Right lobe of liver (tissue), 6 donors: ENCODE results near the gene FZD8. TPM values are rescaled to one million over a fixed set of nuclear protein-coding genes. Genes with fewer than 3 reads are reported as not detected.

Source experiments
- ATAC-seq, 4 donors: fragments of 200-7000 bp; cut with Tn5 transposase; one replicate each; pipeline ENCODE4 v1.9.1; 2020; ENCODE audit warnings: mild to moderate bottlenecking in 4 of 4, moderate library complexity in 4 of 4
- DNase-seq, 3 donors: peaks; one replicate each; pipeline ENCODE4 v3.0.0-alpha.2; 2020
- H3K27ac ChIP-seq, 3 donors: fragments of 200-600 bp; one replicate each; pipeline ENCODE4 v1.8.0; 2022
- H3K27me3 ChIP-seq, 2 donors: fragments of 200-600 bp; one replicate each; pipeline ENCODE4 v1.8.0; 2022
- H3K36me3 ChIP-seq, 4 donors: fragments of 200-600 bp; sonication (generic) in 1 of 4; one replicate each; pipeline versions ENCODE4 v1.5.1 to v1.8.0; 2017 to 2022; ENCODE audit warnings: control low read depth in 1 of 4
- H3K4me1 ChIP-seq, 4 donors: fragments of 200-600 bp; sonication (generic) in 1 of 4; one replicate each; pipeline versions ENCODE4 v1.5.1 to v1.8.0; 2017 to 2022; ENCODE audit warnings: control low read depth in 1 of 4
- H3K4me3 ChIP-seq, 3 donors: fragments of 200-600 bp; one replicate each; pipeline ENCODE4 v1.8.0; 2022
- H3K9me3 ChIP-seq, 4 donors: fragments of 200-600 bp; sonication (generic) in 1 of 4; one replicate each; pipeline versions ENCODE4 v1.5.1 to v1.8.0; 2017 to 2022; ENCODE audit warnings: control low read depth in 1 of 4
- POLR2A ChIP-seq: fragments of 450-650 bp; IDR thresholded peaks from one replicate; pipeline ENCODE4 v1.6.1; 2017; ENCODE audit warnings: antibody characterized with exemption, mild to moderate bottlenecking
- WGBS: methylation state at CpG from one replicate; pipeline ENCODE4 v1.1.6; 2018; ENCODE audit warnings: low coverage, low lambda C conversion rate; ENCODE audit not compliant: insufficient coverage; ENCODE audit errors: missing lambda C conversion rate; 5-methylcytosine and 5-hydroxymethylcytosine counted together
- intact Hi-C, 2 donors: fragments of 100-400 bp; cut with DNase I; formaldehyde crosslinking; loops; one replicate each; pipeline versions ENCODE4 v1.11.2 to v1.14.1; 2022
- total RNA-seq, 6 experiments: library from RNA; depleted of rRNA in 2 of 6; stranded (reverse); fragments of >200 nt in 2 of 6; fragmentation: NEBNext Ultra II Directional in 3 of 6; extraction: Animal tissue kit (Norgen Biotek cat#: 25700) in 3 of 6; gene quantifications; one replicate each; pipeline versions ENCODE4 v1.1.0 to v1.2.4, GENCODE V29; 2016 to 2023
- TF ChIP-seq, protein P1 (sequence below), 4 donors: fragments of 200-600 bp in 3 of 4; fragments of 450-650 bp in 1 of 4; IDR thresholded peaks; one replicate each; pipeline versions ENCODE4 v1.5.1 to v1.8.0; 2016 to 2022; ENCODE audit warnings: antibody characterized with exemption in 4 of 4, mild to moderate bottlenecking in 2 of 4
- donor health status: DM: no; HTN: yes; CAD: no.
- donor health status: DM: no; HTN: no; CAD: no.
- donor health status: DM: no; HTN: no; CAD: no.
- donor health status: DM: no; HTN: yes; CAD: no.
- donor health status: DM: no; HTN: yes; CAD: no.

Gene FZD8
- total RNA-seq, 6 experiments from 2014 or later = 2.3 to 4.6 (median 3.8) TPM

DNA sequence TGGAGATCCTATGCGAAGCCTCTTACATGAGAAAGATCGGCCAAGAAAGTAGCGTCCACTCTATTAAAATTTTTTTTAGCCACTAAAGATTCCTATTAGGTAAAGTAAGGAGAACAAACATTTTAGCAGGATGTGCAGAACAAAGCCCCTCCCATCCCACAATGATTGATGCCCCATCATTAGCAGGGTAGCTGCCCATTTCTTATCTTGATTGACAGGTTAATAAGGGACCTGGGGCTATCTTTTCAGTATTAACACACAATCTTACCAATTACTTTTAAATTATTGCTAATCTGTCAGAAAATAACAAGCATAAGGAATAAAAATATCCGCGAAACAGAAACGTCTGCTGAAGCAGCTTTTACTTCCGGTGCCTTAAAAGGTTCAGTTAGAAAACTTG, 5.1 kb downstream of the FZD8 start:
- Histone ChIP-seq H3K4me1 (peaks cover 0 to 5% (median 0%) of the 10 kb centered on the region in 4 donors), H3K4me3 (no peak overlapping the region), H3K36me3 (no peaks in the 10 kb centered on the region), H3K9me3 (no peaks in the 10 kb centered on the region), H3K27me3 (no peaks in the 10 kb centered on the region), H3K27ac (no peak overlapping the region)
- WGBS = 45% methylated on average over 7 of the region's 7 CpGs
- ATAC-seq (no peak), DNase-seq (no peak)
- intact Hi-C loops = loop anchor here (10.0 kb wide), 2 partner anchors 1148 to 1248 kb away; no protein-coding TSS in a partner anchor
- TF ChIP-seq, protein P1, sequence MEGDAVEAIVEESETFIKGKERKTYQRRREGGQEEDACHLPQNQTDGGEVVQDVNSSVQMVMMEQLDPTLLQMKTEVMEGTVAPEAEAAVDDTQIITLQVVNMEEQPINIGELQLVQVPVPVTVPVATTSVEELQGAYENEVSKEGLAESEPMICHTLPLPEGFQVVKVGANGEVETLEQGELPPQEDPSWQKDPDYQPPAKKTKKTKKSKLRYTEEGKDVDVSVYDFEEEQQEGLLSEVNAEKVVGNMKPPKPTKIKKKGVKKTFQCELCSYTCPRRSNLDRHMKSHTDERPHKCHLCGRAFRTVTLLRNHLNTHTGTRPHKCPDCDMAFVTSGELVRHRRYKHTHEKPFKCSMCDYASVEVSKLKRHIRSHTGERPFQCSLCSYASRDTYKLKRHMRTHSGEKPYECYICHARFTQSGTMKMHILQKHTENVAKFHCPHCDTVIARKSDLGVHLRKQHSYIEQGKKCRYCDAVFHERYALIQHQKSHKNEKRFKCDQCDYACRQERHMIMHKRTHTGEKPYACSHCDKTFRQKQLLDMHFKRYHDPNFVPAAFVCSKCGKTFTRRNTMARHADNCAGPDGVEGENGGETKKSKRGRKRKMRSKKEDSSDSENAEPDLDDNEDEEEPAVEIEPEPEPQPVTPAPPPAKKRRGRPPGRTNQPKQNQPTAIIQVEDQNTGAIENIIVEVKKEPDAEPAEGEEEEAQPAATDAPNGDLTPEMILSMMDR (IDR thresholded peaks at IDR 0.05) = no peak
- no peak for TF ChIP-seq POLR2A

DNA sequence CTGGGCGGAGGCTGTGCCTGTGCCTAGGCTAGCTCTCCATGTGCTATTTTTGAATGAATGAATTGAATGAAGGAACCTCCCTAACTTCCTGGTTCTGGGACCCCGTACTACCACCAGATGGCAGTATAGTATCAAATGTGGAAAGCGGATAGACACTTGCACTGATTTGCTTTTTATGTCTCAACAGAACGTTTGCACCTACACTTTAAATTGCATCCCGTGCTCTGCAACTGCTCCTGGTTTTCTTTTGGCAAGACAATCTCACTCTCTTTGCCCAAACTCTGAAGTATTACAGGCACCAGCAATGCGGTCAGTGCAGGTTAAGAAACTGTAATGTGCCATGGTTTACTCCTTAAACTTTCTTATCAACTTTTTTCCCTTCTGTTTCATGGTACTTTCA, 6.5 kb downstream of the FZD8 start:
- H3K4me3 ChIP-seq = peak overlapping the region in 1 of 3 donors; percentile 6
- H3K27ac ChIP-seq = no peak overlapping the region
- TF ChIP-seq, protein P1 (IDR thresholded peaks at IDR 0.05) = peak; percentile 91 to 94 (median 92)
- no peak for TF ChIP-seq POLR2A
- WGBS = 13% methylated on average over 6 of the region's 6 CpGs
- ATAC-seq = peak; percentile 82 to 86 (median 84)
- peaks cover 0 to 5% (median 0%) of the 10 kb centered on the region in 4 donors for H3K4me1 ChIP-seq
- H3K9me3 ChIP-seq = no peaks in the 10 kb centered on the region
- no peaks in the 10 kb centered on the region for H3K36me3 ChIP-seq
- H3K27me3 ChIP-seq = no peaks in the 10 kb centered on the region
- intact Hi-C loops = loop anchor here (10.0 kb wide), 2 partner anchors 1149 to 1249 kb away; no protein-coding TSS in a partner anchor
- no peak for DNase-seq

DNA sequence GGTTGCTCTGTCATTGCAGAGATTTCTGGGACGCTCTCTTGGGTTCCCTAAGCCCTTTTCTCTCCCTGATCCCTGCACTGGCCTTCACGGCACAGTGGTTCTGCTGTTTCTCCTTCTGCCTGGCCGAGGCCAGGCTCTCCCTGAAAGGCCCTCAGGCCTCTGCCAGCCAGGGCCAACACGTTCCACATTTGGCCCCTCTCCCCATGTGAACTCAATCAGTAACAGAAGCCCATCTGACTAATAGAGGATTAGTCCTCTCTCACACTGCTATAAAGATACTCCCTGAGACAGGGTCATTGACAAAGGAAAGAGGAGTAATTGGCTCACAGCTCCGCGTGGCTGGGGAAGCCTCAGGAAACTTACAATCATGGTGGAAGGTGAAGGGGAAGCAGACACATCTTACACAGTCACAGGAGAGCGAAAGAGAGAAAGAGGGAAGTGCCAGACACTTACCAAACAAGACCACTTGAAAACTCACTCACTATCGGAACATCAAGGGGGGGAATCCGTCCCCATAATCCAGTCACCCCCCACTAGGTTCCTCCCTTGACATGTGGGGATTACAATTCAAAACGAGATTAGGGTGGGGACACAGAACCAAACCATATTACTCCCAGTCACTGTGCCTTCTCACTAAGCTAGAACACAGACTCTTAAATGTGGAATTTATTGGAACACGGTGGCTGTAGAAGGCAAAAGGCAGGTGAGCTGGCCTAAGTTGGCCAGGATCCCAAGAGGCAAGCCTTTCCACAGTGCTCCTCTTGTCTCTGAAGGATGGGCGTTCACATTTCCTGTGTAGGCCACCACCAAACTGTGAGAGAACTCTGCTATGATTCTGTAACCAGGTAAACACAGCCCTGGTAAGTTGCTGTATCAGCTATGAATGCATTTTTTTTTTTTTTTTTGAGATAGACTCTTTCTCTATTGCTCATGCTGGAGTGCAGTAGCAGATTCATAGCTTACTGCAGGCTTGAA, 8.8 kb downstream of the FZD8 start:
- intact Hi-C loops = loop anchor here (10.0 kb wide), 2 partner anchors 1152 to 1252 kb away; no protein-coding TSS in a partner anchor
- DNase-seq (no peak), ATAC-seq (no peak)
- Histone ChIP-seq H3K36me3 (no peaks in the 10 kb centered on the region), H3K9me3 (no peaks in the 10 kb centered on the region), H3K4me1 (no peaks in the 10 kb centered on the region), H3K4me3 (no peak overlapping the region), H3K27ac (no peak overlapping the region), H3K27me3 (no peaks in the 10 kb centered on the region)
- no peak for TF ChIP-seq POLR2A
- TF ChIP-seq, protein P1 (IDR thresholded peaks at IDR 0.05) = no peak
- WGBS = 47% methylated on average over 11 of the region's 12 CpGs

DNA sequence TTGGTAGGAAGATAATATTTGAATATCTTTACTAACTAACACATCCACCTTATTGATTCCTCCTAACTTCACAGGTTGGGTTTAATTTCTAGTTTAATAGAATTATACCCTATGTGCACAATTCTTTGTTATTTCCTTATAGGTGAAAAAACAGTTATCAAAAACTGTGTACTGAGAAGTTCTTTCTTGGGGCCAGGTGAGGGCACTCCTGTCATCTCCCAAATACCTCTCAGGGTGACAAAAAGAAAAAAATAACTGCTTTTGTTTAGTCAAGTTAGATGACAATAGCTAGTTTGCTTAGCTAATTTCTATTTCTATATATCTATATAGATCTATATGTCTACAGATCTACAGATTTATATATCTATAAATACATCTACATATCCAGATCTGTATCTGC, 10.1 kb downstream of the FZD8 start:
- H3K27ac ChIP-seq = no peak overlapping the region
- no peaks in the 10 kb centered on the region for H3K27me3 ChIP-seq
- H3K4me3 ChIP-seq = no peak overlapping the region
- no peak for TF ChIP-seq POLR2A
- TF ChIP-seq, protein P1 (IDR thresholded peaks at IDR 0.05) = no peak
- no peaks in the 10 kb centered on the region for H3K4me1 ChIP-seq
- H3K36me3 ChIP-seq = no peaks in the 10 kb centered on the region
- intact Hi-C loops = loop anchor here (10.0 kb wide), 2 partner anchors 1153 to 1253 kb away; no protein-coding TSS in a partner anchor
- H3K9me3 ChIP-seq = no peaks in the 10 kb centered on the region
- DNase-seq = no peak
- no peak for ATAC-seq
